SH-SY5Y (cell line): Measurements from ENCODE around the gene VSIG4.

ENCODE experiments used
- GATA2 ChIP-seq: IDR thresholded peaks from 2 replicates; pipeline ENCODE4 v1.6.1; 2011; ENCODE audit warnings: mild to moderate bottlenecking, low read depth, low read length
- GATA3 ChIP-seq: IDR thresholded peaks from 2 replicates; pipeline ENCODE4 v1.6.1; 2011; ENCODE audit warnings: low read depth, mild to moderate bottlenecking, low read length, moderate library complexity

DNA sequence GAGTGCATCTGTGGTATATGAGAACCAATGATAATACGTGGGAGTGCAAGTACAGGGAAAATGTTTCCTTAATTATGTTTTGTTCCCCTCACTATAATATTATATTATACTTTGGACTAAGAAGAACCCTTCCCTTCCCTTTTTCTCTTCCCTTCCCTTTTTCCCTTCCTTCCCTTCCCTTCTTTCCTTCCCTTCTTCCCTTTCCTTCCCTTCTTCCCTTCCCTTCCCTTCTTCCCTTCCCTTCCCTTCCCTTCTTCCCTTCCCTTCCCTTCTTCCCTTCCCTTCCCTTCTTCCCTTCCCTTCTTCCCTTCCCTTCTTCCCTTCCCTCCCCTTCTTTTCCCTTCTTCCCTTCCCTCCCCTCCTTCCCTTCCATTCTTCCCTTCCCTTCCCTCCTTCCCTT is 36.9 kb upstream of the VSIG4 start:
- TF ChIP-seq GATA2 (no peak), GATA3 (no peak)
